GOT3 (cell line): ENCODE data around the gene PRSS27.
A peak's percentile ranks its signal among the peaks of the same experiment; 100 is the strongest.

Source experiments
- DNase-seq: peaks from one replicate; lab custom pipeline; 2025; ENCODE audit warnings: mixed read lengths; lab: John Stamatoyannopoulos, UW

Gene PRSS27

GRCh38 chr16:2720064-2720457 lies at the start of gene PRSS27:
Gene PRSS27, minus strand, starts transcription at chr16:2720224. Its CDS starts 64 bp downstream, at chr16:2720160.
- DNase-seq: no peak

- DNase-seq: no peak
Measured at GRCh38 chr16:2769675-2770056, 49.6 kb upstream of the PRSS27 start.

- no peak for DNase-seq
Measured at GRCh38 chr16:2769100-2769529, 49.1 kb upstream of the PRSS27 start.

DNA sequence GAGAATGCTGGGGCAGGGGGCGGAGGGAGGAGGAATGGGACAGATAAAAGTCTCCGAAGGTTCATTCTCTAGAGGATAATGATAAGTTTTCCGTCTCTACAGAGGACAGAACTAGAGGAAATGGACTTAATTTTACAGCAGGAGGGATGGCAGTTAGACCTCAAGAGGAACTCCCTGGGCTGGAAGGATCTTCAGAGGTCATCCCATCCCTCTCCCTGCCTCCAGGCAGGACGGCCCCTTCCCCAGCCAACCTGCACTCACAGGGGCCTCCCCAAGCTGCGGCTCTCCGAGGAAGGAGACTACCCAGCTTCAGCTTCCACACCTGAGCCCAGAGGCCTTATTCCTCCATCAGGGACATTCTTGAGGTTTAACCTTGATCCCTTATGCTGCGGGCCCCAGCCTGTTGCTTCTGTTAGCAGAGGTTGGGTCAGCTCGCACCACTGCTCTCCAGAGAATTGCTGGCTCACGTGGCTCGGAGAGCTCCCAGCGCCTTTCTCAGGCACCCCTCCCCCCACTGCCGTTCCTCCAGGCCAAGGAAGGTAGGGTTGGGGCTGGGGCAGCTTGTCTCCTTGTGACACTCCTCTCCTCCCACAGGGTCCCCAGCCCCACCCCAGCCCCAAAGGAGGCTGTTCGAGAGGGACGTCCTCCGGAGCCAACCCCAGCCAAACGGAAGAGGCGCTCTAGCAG lies 48.5 kb upstream of the PRSS27 start:
- DNase-seq: no peak

- no peak for DNase-seq
Measured at GRCh38 chr16:2767891-2768290, 47.9 kb upstream of the PRSS27 start.

DNA sequence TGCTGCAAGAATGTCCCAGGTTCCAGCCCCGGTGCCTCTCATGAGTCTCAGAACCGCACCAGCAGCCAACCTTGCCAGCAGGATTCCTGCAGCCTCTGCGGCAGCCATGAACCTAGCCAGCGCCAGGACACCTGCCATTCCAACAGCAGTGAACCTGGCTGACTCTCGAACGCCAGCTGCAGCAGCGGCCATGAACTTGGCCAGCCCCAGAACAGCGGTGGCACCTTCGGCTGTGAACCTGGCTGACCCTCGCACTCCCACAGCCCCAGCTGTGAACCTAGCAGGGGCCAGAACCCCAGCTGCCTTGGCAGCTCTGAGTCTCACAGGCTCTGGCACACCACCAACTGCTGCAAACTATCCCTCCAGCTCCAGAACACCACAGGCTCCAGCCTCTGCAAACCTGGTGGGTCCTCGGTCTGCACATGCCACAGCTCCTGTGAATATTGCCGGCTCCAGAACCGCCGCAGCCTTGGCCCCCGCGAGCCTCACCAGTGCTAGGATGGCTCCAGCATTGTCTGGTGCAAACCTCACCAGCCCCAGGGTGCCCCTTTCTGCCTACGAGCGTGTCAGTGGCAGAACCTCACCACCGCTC lies 47.2 kb upstream of the PRSS27 start:
- no peak for DNase-seq

DNA sequence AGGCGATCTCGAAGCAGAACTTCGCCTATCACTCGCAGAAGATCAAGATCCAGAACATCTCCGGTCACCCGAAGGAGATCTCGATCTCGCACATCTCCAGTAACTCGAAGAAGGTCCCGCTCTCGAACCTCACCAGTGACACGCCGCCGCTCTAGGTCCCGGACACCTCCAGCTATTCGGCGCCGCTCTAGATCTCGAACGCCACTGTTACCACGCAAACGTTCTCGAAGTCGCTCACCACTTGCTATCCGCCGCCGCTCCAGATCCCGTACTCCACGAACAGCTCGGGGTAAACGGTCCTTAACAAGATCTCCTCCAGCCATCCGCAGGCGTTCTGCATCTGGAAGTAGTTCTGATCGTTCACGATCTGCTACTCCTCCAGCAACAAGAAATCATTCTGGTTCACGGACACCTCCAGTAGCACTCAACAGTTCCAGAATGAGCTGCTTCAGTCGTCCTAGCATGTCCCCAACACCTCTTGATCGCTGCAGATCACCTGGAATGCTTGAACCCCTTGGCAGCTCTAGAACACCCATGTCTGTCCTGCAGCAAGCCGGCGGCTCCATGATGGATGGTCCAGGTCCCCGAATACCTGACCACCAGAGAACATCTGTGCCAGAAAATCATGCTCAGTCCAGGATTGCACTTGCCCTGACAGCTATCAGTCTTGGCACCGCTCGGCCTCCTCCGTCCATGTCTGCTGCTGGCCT lies 46.6 kb upstream of the PRSS27 start:
- no peak for DNase-seq

- DNase-seq: no peak
Measured at GRCh38 chr16:2765462-2766404, 45.7 kb upstream of the PRSS27 start.

- no peak for DNase-seq
Measured at GRCh38 chr16:2764718-2765117, 44.7 kb upstream of the PRSS27 start.

DNA sequence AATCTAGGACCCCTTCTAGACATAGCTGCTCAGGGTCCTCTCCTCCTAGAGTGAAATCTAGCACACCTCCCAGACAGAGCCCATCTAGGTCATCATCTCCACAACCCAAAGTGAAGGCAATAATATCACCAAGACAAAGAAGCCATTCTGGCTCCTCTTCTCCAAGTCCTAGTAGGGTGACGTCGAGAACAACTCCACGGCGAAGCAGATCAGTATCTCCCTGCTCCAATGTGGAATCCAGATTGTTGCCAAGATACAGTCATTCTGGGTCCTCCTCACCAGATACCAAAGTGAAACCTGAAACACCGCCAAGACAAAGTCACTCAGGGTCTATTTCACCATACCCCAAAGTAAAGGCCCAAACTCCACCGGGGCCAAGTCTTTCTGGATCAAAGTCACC lies 43.1 kb upstream of the PRSS27 start:
- no peak for DNase-seq

DNA sequence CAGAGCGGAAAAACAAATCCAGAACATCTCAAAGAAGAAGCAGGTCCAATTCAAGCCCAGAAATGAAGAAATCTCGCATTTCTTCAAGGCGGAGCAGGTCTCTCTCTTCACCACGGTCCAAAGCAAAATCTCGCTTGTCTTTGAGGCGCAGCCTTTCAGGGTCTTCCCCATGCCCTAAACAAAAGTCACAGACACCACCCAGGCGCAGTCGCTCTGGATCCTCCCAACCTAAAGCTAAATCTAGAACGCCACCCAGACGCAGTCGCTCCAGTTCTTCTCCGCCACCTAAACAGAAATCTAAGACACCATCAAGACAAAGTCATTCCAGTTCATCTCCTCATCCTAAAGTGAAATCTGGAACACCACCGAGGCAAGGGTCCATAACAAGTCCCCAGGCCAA lies 42.7 kb upstream of the PRSS27 start:
- no peak for DNase-seq

- DNase-seq: no peak
Measured at GRCh38 chr16:2761886-2762583, 42.0 kb upstream of the PRSS27 start.

DNA sequence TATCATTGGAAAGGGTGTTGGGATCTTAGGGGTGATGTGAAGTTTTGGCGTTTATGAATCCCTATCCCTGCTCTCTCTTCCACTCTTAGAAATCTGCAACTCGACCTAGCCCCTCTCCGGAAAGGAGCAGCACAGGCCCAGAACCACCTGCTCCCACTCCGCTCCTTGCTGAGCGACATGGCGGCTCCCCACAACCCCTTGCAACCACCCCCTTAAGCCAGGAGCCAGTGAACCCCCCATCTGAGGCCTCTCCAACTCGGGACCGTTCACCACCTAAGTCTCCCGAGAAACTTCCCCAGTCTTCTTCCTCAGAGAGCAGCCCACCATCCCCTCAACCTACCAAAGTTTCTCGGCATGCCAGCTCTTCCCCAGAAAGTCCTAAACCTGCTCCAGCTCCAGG lies 41.4 kb upstream of the PRSS27 start:
- no peak for DNase-seq

DNA sequence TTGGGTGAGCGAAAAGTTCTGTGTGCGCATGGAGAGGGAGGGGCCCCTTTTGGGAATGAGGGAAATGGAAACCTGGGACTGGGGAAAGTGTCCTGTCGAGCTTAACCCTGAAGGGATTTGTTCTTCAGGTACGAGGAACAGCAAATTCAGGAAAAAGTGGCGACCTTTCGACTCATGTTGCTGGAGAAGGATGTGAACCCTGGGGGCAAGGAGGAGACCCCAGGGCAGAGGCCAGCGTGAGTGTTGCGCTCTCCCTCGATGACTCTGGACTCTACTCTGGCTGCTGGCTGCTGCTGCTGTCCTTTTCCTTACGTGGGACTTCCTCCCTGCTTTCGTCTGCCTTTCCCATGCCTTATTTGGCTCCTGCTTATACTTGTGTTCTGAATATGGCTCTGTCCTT lies 37.3 kb upstream of the PRSS27 start:
- DNase-seq: no peak

- DNase-seq: no peak
Measured at GRCh38 chr16:2756288-2757015, 36.4 kb upstream of the PRSS27 start.

DNA sequence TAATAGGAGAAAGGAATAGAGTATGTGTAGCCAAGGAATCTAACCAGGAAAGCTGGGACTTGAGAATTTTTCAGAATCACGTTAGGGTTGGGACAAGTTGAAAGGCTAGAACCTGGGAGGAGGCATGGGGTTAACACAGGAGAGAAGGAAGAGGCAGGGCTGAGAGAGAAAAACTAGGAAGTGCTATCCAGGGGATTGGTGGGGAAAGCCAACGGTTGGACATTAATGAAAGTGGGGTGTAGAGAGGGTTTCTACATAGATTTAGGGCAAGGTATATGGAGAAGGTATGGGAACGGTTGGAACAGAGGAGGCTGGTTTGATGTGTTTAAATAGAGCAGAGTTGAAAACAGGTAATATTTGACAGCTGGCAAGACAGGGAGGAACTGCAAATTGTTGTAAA lies 35.1 kb upstream of the PRSS27 start:
- DNase-seq: no peak

GRCh38 chr16:2753733-2754020 lies 33.7 kb upstream of the PRSS27 start:
- DNase-seq: no peak

DNA sequence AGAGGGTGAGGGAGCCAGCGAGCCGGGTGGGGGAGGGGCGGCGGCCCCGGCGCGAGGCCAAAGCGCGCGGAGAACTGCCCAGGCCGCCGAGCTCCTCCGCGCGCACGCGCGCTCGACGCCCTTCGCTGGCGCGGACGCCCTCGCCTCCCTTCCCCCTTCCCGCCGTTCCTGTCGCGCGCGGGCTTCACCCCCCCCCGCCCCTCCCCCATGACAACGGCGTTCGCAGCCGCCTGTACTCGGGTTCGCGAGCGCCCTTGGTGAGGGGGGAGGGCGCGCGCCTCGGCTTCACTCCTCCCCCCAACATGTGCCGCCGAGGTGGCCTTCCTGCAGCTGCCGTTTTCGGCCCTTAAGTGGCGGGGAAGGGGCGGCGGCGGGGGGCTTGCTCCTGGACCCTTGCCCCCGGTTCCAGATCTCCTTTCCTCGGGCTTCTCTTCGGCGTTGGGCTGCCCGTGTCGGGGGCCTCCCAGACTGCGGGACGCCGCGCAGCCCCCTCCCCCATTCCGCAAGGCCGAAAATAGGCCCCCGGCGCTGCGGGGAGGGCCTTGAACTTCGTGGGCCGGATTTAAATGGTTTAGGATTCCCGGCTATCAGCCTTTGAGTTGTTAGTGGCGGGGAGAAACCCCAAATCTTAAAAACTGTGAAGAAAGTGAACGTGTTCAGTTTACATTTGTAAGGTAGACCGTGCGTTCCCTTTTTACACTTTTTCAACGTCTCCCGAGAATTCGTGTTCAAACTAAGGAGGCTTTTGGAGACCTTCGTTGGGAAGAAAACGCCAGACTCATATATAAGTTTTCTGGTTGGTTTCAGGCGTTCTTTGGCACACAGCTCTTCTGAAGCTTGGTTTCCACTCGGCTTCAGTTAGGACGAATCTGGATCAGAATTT lies 33.1 kb upstream of the PRSS27 start:
- peak; percentile 91 for DNase-seq

GRCh38 chr16:2752035-2752849 lies 32.2 kb upstream of the PRSS27 start, which contains the start of gene SRRM2:
Gene SRRM2, plus strand, starts transcription at chr16:2752638. Its CDS starts 3,727 bp downstream, at chr16:2756365.
- peak; percentile 95 for DNase-seq
